Ishikawa (cell line): ENCODE data around the gene CEBPG.
A peak's percentile ranks its signal among the peaks of the same experiment; 100 is the strongest.

Experiments used
- CEBPB ChIP-seq: IDR thresholded peaks from 2 replicates; pipeline ENCODE4 v1.6.1; 2012
- CREB1 ChIP-seq: IDR thresholded peaks from 2 replicates; pipeline ENCODE4 v1.6.1; 2012; ENCODE audit warnings: low read depth
- EGR1 ChIP-seq: IDR thresholded peaks from 2 replicates; pipeline ENCODE4 v1.6.1; 2012
- EP300 ChIP-seq: IDR thresholded peaks from 2 replicates; pipeline ENCODE4 v1.6.1; 2012; ENCODE audit warnings: borderline replicate concordance
- FOXM1 ChIP-seq: IDR thresholded peaks from 2 replicates; pipeline ENCODE4 v1.6.1; 2012; ENCODE audit warnings: low read depth, borderline replicate concordance
- NFIC ChIP-seq: IDR thresholded peaks from 2 replicates; pipeline ENCODE4 v1.6.1; 2012
- RAD21 ChIP-seq: IDR thresholded peaks from 2 replicates; pipeline ENCODE4 v1.6.1; 2012; ENCODE audit warnings: low read depth
- TAF1 ChIP-seq: IDR thresholded peaks from 2 replicates; pipeline ENCODE4 v1.6.1; 2012; ENCODE audit warnings: low read depth, mild to moderate bottlenecking
- TCF12 ChIP-seq: IDR thresholded peaks from 2 replicates; pipeline ENCODE4 v1.6.1; 2012; ENCODE audit warnings: low read depth
- TEAD4 ChIP-seq: IDR thresholded peaks from 2 replicates; pipeline ENCODE4 v1.6.1; 2012
- YY1 ChIP-seq: IDR thresholded peaks from 2 replicates; pipeline ENCODE4 v1.6.1; 2012; ENCODE audit warnings: low read depth
- ZBTB7A ChIP-seq: IDR thresholded peaks from 2 replicates; pipeline ENCODE4 v1.6.1; 2012; ENCODE audit warnings: low read depth
- TF ChIP-seq, protein P1 (sequence below): IDR thresholded peaks from 2 replicates; pipeline ENCODE4 v1.6.1; 2012
- TF ChIP-seq, protein P2 (sequence below): IDR thresholded peaks from 2 replicates; pipeline ENCODE4 v1.6.1; 2012
- TF ChIP-seq, protein P3 (sequence below): IDR thresholded peaks from 2 replicates; pipeline ENCODE4 v1.6.1; 2012; ENCODE audit warnings: low read depth, mild to moderate bottlenecking

Gene CEBPG

DNA sequence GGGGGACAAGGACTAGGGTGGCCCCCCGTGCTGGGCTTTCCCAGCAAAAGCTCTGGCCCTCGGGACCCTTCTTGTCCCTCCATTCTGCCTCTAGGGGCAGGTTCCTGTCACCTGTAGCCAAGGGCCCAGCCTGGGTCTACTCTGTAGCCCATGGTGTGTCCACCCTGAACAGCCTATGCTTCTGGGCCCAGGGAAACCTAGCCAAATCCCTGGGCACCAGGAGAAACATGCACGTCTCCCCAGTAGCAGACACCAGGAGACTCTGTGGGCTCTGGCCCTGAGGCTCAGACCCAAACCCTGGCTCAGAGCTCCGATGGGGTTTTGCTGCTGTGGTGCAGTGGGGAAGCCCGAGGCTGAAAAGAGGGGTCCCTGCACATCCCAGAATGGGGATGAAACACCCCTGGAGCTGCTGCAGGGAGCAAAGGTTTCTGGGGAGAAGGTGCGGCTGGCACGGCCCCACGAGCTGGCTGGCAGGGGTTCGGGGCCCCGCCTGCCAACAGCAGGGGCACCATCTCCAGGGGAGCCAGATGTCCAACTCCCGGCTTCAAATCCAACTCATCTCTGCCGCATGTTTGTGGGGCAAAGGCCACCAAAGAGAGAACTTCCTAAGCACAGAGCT, 18.2 kb downstream of the CEBPG start:
- TF ChIP-seq TEAD4 (no peak), ZBTB7A (no peak), YY1 (no peak)

DNA sequence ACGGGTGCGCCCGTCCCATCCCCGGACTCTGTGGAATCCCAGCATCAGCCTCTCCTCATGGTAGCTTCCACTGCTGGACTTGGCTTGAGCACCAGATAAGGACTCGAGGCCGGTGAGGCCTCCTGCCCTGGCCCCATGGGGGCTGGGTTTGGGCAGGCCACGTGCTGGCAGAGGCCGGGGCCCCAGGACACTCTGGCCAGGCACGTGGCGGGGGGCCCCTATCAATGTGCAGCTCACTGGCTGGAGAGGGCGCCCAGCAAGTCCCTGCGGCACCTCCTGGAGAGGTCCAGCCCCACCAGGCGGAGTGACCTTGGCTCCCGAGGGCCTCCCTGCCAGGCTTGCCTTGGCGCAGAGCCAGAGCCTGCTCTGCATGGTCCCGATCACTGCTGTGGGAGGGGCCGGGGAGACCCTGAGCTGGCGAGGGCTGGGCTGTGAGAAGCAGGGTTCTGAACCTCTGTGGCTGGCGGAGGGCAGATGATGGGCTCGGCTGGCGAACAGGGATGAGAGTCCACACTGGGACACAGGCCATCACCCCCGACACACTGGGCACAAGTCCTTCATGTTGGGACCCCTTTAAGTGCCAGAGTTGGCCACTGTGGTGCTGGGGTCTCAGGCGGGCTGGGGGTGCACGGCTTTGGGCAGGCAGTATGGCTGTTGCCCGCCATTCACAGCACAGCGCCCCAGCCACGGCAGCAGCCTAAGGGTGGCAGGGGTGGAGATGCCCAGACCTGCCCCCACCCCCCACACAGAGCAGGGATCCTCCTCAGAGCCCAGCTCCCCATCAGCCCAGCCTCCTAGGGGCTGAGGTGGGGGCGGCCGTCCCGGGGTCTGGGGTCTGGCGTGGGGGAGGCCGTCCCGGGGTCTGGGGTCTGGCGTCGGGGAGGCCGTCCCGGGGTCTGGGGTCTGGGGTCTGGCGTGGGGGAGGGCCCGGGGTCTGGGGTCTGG, 19.1 kb downstream of the CEBPG start:
- no peak for TF ChIP-seq TAF1
- no peak for TF ChIP-seq YY1
- TF ChIP-seq, protein P1, sequence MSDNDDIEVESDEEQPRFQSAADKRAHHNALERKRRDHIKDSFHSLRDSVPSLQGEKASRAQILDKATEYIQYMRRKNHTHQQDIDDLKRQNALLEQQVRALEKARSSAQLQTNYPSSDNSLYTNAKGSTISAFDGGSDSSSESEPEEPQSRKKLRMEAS, result peak; percentile 51
- no peak for TF ChIP-seq ZBTB7A
- TF ChIP-seq TCF12, result no peak
- TF ChIP-seq EGR1, result no peak
- TF ChIP-seq TEAD4, result no peak
- TF ChIP-seq, protein P2, sequence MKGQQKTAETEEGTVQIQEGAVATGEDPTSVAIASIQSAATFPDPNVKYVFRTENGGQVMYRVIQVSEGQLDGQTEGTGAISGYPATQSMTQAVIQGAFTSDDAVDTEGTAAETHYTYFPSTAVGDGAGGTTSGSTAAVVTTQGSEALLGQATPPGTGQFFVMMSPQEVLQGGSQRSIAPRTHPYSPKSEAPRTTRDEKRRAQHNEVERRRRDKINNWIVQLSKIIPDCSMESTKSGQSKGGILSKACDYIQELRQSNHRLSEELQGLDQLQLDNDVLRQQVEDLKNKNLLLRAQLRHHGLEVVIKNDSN, result peak; percentile 39; the same call in 1 of the 2 replicates
- no peak for TF ChIP-seq RAD21
- TF ChIP-seq NFIC, result peak; percentile 76
- TF ChIP-seq, protein P3, sequence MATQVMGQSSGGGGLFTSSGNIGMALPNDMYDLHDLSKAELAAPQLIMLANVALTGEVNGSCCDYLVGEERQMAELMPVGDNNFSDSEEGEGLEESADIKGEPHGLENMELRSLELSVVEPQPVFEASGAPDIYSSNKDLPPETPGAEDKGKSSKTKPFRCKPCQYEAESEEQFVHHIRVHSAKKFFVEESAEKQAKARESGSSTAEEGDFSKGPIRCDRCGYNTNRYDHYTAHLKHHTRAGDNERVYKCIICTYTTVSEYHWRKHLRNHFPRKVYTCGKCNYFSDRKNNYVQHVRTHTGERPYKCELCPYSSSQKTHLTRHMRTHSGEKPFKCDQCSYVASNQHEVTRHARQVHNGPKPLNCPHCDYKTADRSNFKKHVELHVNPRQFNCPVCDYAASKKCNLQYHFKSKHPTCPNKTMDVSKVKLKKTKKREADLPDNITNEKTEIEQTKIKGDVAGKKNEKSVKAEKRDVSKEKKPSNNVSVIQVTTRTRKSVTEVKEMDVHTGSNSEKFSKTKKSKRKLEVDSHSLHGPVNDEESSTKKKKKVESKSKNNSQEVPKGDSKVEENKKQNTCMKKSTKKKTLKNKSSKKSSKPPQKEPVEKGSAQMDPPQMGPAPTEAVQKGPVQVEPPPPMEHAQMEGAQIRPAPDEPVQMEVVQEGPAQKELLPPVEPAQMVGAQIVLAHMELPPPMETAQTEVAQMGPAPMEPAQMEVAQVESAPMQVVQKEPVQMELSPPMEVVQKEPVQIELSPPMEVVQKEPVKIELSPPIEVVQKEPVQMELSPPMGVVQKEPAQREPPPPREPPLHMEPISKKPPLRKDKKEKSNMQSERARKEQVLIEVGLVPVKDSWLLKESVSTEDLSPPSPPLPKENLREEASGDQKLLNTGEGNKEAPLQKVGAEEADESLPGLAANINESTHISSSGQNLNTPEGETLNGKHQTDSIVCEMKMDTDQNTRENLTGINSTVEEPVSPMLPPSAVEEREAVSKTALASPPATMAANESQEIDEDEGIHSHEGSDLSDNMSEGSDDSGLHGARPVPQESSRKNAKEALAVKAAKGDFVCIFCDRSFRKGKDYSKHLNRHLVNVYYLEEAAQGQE, result no peak
- TF ChIP-seq EP300, result no peak
- no peak for TF ChIP-seq CREB1
- TF ChIP-seq FOXM1, result no peak
- no peak for TF ChIP-seq CEBPB

DNA sequence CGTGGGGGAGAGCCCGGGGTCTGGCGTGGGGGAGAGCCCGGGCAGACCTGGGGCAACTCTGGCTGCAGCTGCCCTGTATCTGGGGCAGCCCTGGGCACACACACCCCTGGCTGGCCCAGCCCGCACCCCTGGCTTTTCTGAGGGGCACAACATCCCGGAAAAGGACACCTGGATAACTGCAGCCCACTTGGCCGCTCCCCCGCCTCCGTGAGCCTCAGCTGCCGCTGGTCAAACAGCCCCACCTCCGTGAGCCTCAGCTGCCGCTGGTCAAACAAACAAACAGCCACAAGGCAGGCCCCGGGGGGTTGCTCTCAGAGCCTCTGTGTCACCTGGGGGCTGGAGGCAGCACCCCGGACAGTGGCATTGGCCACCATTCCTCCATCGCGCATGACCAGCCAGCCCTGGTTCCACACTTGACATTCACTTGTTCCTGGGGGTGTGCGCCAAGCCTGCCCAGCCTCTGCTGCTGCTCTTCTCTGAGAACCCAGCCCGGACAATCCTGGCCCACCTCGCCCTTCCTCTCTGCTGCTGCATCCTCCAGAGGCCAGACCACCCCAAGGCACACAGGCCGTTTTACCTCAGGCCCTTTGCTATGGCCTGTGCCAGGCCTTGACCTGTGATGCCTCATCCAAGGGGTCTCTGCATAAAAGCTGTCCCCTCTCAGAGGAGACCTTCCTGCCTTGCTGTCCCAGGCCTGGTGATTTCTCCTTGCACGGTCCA, 19.9 kb downstream of the CEBPG start:
- TF ChIP-seq, protein P3, result peak; percentile 58
- no peak for TF ChIP-seq ZBTB7A

DNA sequence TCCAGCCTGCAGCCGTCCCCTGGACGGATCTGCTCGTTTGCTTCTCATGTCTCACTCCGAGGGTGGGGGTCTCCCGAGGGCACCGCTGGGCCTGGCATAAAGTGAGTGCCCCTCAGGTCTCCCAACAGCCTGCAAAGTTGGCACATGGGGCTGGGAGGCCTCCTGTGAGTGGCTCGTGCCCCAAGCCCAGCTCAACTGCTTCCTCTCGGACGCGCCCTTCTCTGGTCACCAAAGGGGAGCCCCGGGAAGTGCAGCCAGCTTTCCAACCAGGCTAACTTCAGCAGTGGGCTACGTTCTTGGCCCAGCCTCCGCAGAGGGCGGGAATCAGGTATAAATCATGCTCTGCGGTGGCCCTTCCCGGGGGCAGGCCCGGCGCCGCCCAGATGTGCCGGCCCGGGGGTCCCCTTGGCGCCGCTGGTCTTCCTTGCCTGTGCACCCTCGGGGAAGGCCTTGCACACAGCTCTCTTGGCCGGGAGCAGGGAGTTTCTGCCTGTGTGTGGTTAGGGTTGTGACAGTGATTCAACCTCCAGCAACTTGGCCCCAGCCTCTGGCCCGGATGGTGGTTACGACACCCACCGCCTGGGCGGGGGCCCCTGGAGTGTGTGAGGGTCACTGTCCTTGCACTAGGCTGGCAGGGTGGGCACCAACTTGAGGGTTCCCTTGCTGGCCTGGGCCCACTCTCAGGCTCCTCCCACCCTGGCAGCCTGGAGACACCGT, 20.7 kb downstream of the CEBPG start:
- TF ChIP-seq NFIC (no peak), FOXM1 (no peak), CEBPB (no peak), YY1 (no peak), EP300 (no peak), CREB1 (no peak), TEAD4 (no peak), TCF12 (no peak), TAF1 (no peak), RAD21 (no peak)
- TF ChIP-seq, protein P1, result no peak
- TF ChIP-seq, protein P2, result no peak
- TF ChIP-seq, protein P3, result no peak
